ENCODE results near the gene HNRNPK. TPM values are rescaled to one million over a fixed set of nuclear protein-coding genes. Genes with fewer than 3 reads are reported as not detected.

The HNRNPK gene
- total and polyA plus RNA-seq, 2 of the 13 experiments (the other 11 are each of a cell fraction or from before 2014, with no cell fraction given) = 321 to 712 TPM

DNA sequence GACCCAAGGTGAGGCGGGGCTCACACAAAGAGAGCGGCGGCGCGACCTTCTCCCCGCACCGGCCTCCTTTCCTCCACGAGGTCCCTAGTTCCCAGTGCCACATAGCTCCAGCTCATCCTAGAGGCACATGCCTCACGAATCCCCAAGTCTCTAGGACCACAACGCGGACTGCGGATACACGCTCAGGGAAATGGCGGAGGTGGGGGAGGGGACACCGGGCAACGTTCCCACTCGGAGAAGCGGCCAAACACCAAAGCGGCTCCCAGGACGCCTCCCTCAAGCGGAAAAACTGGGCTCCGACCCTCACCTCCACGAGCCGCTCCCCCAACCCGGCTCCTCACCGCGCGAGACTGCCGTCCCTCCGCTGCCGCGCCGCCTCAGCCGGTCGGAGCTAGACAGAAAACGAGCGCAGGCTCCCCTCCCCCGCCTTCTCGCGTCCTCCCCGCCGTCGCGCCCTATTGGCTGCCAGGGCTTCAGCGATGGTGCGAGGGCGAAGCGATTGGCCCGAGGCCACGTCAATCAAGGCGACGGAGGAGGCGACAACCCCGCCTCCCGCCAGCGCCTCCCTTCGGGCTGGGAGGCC, at the start of gene HNRNPK (continued):
- TF ChIP-seq, protein P1, sequence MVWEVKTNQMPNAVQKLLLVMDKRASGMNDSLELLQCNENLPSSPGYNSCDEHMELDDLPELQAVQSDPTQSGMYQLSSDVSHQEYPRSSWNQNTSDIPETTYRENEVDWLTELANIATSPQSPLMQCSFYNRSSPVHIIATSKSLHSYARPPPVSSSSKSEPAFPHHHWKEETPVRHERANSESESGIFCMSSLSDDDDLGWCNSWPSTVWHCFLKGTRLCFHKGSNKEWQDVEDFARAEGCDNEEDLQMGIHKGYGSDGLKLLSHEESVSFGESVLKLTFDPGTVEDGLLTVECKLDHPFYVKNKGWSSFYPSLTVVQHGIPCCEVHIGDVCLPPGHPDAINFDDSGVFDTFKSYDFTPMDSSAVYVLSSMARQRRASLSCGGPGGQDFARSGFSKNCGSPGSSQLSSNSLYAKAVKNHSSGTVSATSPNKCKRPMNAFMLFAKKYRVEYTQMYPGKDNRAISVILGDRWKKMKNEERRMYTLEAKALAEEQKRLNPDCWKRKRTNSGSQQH (CRISPR knock-in tag; IDR thresholded peaks at IDR 0.05; ENCODE audit: low read depth) = peak; percentile 19
- no peak for TF ChIP-seq SOX5 (CRISPR knock-in tag; IDR thresholded peaks at IDR 0.05; ENCODE audit: borderline replicate concordance)
- TF ChIP-seq, protein P2, sequence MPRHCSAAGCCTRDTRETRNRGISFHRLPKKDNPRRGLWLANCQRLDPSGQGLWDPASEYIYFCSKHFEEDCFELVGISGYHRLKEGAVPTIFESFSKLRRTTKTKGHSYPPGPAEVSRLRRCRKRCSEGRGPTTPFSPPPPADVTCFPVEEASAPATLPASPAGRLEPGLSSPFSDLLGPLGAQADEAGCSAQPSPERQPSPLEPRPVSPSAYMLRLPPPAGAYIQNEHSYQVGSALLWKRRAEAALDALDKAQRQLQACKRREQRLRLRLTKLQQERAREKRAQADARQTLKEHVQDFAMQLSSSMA (CRISPR knock-in tag; IDR thresholded peaks at IDR 0.05) = no peak
- TF ChIP-seq, protein P3, sequence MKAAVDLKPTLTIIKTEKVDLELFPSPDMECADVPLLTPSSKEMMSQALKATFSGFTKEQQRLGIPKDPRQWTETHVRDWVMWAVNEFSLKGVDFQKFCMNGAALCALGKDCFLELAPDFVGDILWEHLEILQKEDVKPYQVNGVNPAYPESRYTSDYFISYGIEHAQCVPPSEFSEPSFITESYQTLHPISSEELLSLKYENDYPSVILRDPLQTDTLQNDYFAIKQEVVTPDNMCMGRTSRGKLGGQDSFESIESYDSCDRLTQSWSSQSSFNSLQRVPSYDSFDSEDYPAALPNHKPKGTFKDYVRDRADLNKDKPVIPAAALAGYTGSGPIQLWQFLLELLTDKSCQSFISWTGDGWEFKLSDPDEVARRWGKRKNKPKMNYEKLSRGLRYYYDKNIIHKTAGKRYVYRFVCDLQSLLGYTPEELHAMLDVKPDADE (CRISPR knock-in tag; IDR thresholded peaks at IDR 0.05) = no peak
- TF ChIP-seq, protein P4, sequence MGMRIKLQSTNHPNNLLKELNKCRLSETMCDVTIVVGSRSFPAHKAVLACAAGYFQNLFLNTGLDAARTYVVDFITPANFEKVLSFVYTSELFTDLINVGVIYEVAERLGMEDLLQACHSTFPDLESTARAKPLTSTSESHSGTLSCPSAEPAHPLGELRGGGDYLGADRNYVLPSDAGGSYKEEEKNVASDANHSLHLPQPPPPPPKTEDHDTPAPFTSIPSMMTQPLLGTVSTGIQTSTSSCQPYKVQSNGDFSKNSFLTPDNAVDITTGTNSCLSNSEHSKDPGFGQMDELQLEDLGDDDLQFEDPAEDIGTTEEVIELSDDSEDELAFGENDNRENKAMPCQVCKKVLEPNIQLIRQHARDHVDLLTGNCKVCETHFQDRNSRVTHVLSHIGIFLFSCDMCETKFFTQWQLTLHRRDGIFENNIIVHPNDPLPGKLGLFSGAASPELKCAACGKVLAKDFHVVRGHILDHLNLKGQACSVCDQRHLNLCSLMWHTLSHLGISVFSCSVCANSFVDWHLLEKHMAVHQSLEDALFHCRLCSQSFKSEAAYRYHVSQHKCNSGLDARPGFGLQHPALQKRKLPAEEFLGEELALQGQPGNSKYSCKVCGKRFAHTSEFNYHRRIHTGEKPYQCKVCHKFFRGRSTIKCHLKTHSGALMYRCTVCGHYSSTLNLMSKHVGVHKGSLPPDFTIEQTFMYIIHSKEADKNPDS (CRISPR knock-in tag; IDR thresholded peaks at IDR 0.05) = no peak
- TF ChIP-seq ERF (CRISPR knock-in tag; IDR thresholded peaks at IDR 0.05) = no peak
- no peak for TF ChIP-seq ZNF337 (CRISPR knock-in tag; IDR thresholded peaks at IDR 0.05; ENCODE audit: borderline replicate concordance, low read depth)
- TF ChIP-seq ZNF549 (CRISPR knock-in tag; IDR thresholded peaks at IDR 0.05) = no peak
- no peak for TF ChIP-seq ZNF558 (CRISPR knock-in tag; IDR thresholded peaks at IDR 0.05; ENCODE audit: borderline replicate concordance)
- peak; percentile 76; the same call in 1 of the 2 replicates for TF ChIP-seq PCBP1 (IDR thresholded peaks at IDR 0.05; ENCODE audit: borderline replicate concordance, low read depth, low read length)
- no peak for TF ChIP-seq TBP (CRISPR knock-in tag; IDR thresholded peaks at IDR 0.05)
- no peak for TF ChIP-seq GFI1 (CRISPR knock-in tag; IDR thresholded peaks at IDR 0.05; ENCODE audit: borderline replicate concordance)
- no peak for TF ChIP-seq BRCA1 (CRISPR knock-in tag; IDR thresholded peaks at IDR 0.05)
- no peak for TF ChIP-seq ZNF12 (CRISPR knock-in tag; IDR thresholded peaks at IDR 0.05)
- no peak; the same call in 1 of the 2 replicates for TF ChIP-seq TARDBP (CRISPR knock-in tag; IDR thresholded peaks at IDR 0.05)
- TF ChIP-seq FOXO1 (CRISPR knock-in tag; IDR thresholded peaks at IDR 0.05) = no peak; the same call in 1 of the 2 replicates
- 0 out of 4 replicates have a peak, but pooled peaks of 1 of the 2 experiments have one; percentile 3 for TF ChIP-seq NR2F1 (CRISPR knock-in tag; IDR thresholded peaks at IDR 0.05)
- no peak for TF ChIP-seq ZNF792 (CRISPR knock-in tag; IDR thresholded peaks at IDR 0.05)

All from HepG2 (cell line).